NAMALWA (cell line): Measurements from ENCODE around the gene TEX14.

ENCODE experiments used
- DNase-seq: peaks from one replicate; pipeline ENCODE4 v3.0.0-alpha.2; 2015; ENCODE audit warnings: low spot score

The TEX14 gene

GRCh38 chr17:58527949-58528348, 163.9 kb downstream of the TEX14 start:
- DNase-seq: no peak

GRCh38 chr17:58527306-58527705, 164.5 kb downstream of the TEX14 start:
- DNase-seq: peak; percentile 52

GRCh38 chr17:58525239-58525638, 166.6 kb downstream of the TEX14 start:
- no peak for DNase-seq

DNA sequence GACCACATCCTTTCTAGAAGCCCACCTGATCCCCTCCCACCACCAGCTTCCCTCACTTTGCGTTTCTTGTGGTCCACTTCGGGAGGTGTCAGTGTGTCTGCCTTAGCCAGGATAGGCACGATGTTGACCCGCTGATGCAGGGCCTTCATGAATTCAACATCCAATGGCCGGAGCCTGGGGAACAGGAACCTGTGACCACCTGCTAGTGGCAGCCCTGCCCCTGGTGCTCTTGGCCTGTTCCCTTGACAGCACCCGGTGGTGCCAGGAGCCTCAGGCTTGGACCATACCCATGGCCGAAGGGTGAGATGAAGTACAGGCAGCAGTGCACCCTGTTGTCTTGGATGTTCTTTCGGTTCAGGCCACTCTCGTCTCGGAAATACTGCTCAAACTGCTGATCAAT, 170.2 kb downstream of the TEX14 start:
- DNase-seq: no peak

- DNase-seq: peak; percentile 61
Observed at GRCh38 chr17:58520843-58521430, 170.9 kb downstream of the TEX14 start.

DNA sequence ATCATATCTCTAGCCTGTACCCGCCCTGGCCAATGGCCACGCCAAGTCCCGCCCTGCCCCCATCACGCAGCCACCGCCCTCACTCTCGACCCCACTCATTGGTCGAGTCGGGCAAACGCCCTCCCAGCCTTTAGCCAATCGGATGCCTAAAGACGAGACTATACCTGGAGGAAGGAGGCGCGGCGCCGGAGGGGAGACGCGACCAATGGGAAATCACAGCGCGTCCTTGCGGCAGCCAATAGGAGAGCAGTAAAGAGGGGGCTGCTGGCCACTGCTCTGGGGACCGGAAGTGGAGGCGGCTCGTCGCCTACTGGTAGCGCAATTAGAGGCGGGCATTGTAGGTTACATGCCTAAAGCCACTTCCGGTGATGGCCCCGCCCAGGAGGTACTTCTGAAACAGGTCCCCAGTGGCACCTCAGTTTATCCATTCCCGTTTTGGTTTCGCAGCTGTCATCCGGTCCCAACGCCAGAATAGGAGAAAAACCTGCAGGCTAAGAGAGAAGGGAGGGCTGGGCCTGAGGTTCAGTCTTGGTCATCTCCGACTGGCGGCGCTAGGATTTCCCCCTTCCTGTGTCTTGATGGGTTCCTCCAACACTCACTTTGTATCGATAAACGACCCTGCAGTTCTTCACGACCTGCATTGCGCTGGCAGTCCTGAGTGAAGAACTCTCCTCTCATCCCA, 173.8 kb downstream of the TEX14 start:
- DNase-seq: peak; percentile 100

DNA sequence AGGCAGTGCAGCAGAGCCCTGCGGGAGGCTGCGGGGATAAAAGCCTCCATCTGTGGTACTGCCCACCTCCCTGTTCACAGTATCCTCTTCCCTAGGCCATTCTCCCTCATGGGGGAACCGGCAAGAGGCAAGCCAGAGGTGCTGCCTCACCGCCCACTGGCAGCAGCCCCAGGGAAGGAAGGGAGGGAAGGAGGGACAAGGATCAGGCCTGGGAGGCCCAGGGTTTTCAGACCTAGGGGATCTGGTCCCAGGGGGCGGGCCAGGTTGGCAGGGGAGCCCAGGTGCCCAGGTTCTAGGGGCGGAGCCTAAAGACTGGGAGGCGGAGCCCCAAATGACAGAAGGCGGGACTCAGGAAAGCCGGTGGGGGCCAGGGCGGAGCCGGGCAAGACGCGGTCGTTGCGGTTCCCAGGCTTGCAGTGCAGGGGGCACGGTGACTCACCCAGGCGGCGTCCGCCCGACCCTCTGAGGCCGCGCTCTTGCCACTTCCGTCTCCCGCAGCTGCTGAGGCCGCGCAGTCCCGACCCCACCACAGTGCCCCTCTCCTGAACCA, 174.4 kb downstream of the TEX14 start:
- no peak for DNase-seq

DNA sequence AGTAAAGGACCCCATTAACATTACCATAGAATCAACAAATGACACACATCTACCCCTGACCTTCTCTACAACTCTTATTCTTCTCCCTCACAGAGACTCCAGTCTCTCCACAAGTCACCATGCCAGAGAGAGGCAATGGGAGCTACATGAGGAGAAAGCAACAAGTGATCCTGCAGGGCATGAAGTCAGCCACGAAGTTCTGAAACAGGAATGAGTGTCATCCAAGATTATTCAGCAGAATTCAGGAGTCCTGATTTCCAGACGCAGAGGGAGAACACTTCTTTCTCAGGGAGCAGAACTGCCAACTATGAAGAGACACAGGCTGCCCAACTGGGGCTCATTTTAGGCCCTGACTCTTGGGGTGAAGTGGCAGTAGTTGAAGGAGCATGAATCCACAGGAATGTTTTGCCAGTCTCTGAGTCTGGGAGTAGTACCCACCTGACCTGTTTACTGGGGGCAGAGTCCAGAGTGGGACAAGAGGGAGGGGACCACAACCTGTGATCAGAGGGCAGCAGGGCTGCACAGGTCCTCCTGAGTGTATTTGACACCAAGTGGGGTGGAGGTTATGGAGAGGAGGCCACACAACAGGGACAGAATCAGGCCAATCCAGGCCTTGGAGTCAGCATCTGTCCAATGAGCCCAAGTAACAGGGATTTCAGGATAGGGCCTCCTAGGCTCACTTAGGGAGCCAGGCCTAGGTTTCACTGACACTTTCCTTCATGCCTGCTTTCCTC, 175.0 kb downstream of the TEX14 start:
- DNase-seq: no peak

DNA sequence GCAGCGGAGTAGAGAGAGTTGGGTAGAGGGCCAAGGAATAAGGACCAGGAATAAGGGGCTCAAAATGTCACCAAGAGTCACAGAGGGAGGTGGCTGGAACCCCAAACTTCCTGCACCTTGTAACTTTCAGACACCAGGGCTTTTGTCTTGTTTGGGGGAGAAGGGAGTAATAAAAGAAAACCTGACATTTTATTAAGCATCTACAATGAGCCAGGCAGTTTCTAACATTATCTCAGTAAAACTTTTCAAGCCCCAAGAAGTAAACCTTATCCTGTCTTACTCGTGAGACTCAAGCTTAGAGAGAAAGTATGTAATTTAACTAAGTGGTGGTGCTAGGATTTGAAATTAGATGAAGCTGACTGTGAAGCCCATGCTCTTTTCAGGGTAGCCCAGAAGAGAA, 176.6 kb downstream of the TEX14 start:
- no peak for DNase-seq

DNA sequence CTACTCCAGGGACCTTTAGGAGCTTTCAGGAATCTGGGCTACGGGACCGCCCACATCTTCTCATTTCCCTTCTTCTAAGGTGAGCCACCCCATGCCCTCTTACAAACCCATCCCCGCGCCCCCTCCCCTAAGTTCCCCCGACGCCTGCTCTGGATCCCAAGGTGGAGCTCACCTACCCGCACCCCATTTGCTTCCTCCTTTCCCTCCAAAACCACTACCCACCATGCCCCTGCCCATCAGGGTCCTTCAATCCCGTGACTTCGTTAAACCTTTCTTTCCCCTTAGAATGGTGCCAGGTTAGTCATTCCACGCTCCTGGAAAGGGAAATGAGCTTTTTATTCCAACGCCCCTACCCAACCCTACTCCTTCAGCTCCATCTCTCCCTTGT, 177.1 kb downstream of the TEX14 start:
- no peak for DNase-seq

DNA sequence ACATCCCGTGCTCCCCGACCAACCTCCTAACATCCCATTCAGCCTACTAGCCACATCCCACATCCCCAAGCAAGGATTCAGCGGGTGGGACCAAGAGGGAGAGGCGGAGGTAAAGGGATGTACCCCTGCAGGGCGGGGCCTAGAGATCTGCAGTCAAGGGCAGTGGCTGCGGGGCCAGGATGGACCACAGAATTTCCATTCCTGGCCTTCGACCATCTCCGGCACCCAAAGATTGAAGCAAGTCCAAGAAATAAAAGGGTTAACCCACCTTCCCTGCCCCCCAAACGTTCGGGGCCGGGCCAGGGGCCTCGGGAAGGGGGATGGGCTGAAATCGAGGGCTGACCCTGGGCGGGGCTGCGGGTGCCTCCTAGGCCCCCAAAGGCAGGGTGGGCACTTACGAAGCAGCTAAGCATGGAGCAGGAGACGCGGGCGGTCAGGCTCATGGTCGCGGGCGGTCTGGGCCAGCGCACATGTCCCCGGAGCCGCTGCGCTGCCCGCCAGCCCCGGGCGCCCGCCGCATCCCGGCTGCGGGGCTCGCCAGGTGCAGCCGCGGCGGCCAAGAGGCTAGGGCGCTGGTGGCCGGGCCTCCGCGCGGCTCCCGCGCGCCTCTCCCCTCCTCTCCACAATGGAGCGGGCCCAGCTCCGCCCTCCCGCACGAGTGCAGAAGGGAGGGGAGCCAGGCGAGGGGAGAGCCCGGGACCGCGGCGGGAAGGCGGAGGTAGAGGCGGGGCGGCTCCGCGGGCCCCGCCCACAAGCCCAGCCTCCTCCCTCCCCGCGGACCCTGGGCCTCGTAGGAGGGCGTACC, 177.7 kb downstream of the TEX14 start, which contains the start of gene MTMR4:
Gene MTMR4 (minus strand): TSS at position 674 of the 805 bp plus-strand sequence. CDS start 231 bp downstream, at position 443.
- DNase-seq: peak; percentile 83

DNA sequence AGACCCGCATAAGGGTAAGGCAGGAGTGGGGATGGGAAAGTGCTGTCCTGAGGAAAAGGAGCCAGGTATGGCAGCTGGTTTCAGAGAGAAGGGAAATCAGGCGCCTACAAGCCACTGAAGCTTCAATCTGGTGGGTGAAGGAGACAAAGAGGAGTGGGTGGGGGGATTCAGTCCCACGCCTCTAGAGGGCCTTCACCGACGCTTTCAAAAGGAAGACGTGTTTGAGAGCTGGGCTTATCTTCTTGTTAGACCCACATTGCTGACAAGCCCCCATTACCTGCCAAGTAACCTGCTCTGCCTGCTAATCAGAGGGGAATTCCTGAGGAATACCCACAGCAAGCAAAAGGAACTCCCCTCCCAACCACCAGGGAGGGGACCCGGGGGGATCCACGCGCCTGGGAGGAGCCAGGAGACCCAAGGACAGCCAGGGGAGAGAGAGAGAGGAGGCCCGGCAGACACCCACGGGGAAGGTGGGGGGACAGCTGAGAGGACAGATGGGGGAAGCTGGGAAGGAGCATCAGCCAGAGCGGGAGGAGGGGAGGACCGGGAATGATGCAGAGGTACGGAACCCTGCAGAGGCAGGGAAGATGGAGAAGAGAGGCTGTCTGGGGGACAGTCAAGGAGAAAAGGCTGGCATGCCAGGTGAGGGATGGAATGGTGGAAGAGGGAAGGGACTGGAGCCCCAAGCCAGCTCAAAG, 178.4 kb downstream of the TEX14 start:
- peak; percentile 37 for DNase-seq

DNA sequence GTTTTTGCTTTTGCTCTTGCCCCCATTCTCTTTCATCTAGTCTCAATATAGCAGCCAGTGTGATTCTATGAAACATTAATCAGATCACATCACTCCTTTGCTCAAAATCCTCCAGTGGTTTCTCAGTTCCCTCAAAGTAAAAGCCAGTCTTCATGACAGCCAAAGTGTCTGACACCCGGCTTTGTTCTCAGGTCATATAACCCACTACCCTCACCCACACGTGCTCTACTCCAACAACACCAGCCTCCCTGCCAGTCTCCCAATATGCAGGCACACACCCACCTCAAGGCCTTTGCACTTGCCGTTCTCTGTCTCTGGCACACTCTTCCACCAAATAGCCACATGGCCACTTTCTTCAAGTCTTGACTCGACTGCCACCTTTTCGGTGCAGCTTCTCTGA, 181.8 kb downstream of the TEX14 start:
- no peak for DNase-seq

DNA sequence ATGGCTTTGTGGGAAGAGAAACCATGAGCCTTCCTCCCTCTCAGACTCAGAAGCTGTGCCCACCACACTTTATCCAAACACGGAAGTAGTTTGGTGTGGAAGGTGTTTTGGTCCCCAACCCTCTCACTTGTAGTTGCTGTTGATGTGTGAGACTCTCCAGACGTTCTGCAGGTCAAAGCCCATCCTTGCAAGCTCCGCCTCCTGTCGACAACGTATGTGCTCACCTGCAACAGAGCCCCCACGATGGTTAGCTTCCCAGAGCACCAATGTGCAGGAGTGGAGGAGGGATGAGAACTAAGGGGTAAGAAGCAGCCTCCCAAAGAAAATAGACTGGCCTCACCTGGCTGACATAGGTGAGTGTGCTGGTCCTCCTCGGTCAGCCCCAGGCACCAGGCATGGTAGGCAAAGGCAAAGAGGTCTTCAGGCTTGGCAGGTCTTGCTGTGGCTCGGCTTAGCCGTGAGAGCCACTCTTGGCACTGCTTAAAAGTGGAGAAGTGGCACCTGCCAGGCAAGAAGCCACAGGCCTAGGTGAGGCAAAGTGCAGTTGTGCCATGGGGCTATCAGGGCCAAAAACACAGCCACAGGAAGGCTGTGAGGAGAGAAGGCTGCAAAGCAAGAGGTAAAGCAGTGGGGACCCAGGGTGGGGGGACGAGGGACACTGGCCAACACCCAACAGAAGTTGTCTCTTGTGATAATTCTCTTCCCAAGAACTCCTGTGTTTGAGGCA, 183.3 kb downstream of the TEX14 start:
- DNase-seq: no peak

DNA sequence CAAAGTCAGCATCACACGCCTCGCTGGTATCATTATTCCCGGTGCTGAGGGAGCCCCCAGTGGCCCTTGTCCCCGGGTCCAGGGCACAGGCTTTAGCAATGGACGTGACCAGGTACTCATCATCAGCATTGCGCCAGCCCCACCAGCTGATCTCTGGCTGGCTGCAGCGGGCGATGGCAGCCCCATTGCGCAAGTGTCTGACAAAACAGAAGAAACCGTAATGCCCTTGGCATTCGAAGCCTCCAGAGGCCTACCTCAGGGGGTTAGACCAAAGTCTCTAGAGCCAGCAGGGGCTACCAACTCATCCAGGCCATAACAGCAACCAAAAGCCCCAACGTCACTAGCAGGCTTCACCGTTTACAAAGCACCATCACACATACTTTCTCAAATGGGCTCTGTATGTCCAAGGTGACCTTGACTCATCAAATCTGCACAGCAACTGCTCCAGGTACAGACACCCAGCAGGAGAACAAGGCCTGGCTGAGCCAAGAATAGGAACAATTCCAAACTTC, 184.7 kb downstream of the TEX14 start:
- DNase-seq: no peak
